SK-N-SH treated with all-trans-retinoic acid at 6 μM for 48 hours (cell line): ENCODE measurements around the gene HADHA.

Experiments used
- ATAC-seq: fragments of 200-7000 bp; cut with Tn5 transposase; 3 replicates; pipeline ENCODE4 v1.9.1; 2020; ENCODE audit warnings: mild to moderate bottlenecking, moderate library complexity
- ARNTL ChIP-seq: fragments of 450-650 bp; formaldehyde crosslinking; IDR thresholded peaks from 2 replicates; pipeline ENCODE4 v1.5.0; 2020; ENCODE audit warnings: low read depth, mild to moderate bottlenecking, moderate library complexity, borderline replicate concordance
- BACH2 ChIP-seq: fragments of 250-450 bp; sonication (Bioruptor Pico); IDR thresholded peaks from 2 replicates; pipeline ENCODE4 v1.9.0; 2021; ENCODE audit warnings: mild to moderate bottlenecking, borderline replicate concordance
- CSDC2 ChIP-seq: fragments of 250-450 bp; sonication (Bioruptor Pico); IDR thresholded peaks from 2 replicates; pipeline ENCODE4 v1.5.0; 2020; ENCODE audit warnings: mild to moderate bottlenecking, moderate library complexity
- CSRNP3 ChIP-seq: fragments of 250-450 bp; sonication (Bioruptor Pico); IDR thresholded peaks from 2 replicates; pipeline ENCODE4 v1.5.1; 2021; ENCODE audit warnings: mild to moderate bottlenecking, moderate library complexity
- ESRRG ChIP-seq: fragments of 250-450 bp; sonication (Bioruptor Pico); IDR thresholded peaks from 2 replicates; pipeline ENCODE4 v1.6.1; 2021; ENCODE audit warnings: mild to moderate bottlenecking
- GLIS3 ChIP-seq: fragments of 250-450 bp; sonication (Bioruptor Pico); IDR thresholded peaks from 2 replicates; pipeline ENCODE4 v1.5.0; 2020; ENCODE audit warnings: mild to moderate bottlenecking, moderate library complexity
- ISL1 ChIP-seq: fragments of 250-450 bp; sonication (Bioruptor Pico); IDR thresholded peaks from 2 replicates; pipeline ENCODE4 v2.1.2; 2022; ENCODE audit warnings: mild to moderate bottlenecking, moderate library complexity
- OSR1 ChIP-seq: fragments of 250-450 bp; sonication (Bioruptor Pico); IDR thresholded peaks from 2 replicates; pipeline ENCODE4 v1.8.0; 2022; ENCODE audit warnings: moderate library complexity, mild to moderate bottlenecking, inconsistent platforms
- POU6F1 ChIP-seq: fragments of 250-450 bp; sonication (Bioruptor Pico); IDR thresholded peaks from 2 replicates; pipeline ENCODE4 v1.8.0; 2021; ENCODE audit warnings: low read depth, mild to moderate bottlenecking, moderate library complexity, borderline replicate concordance
- PPARA ChIP-seq: fragments of 250-450 bp; sonication (Bioruptor Pico); IDR thresholded peaks from 2 replicates; pipeline ENCODE4 v1.5.0; 2020; ENCODE audit warnings: mild to moderate bottlenecking, borderline replicate concordance
- RARB ChIP-seq: fragments of 250-450 bp; sonication (Bioruptor Pico); IDR thresholded peaks from 2 replicates; pipeline ENCODE4 v1.8.0; 2021; ENCODE audit warnings: mild to moderate bottlenecking, moderate library complexity
- SNAI2 ChIP-seq: fragments of 250-450 bp; sonication (Bioruptor Pico); IDR thresholded peaks from 2 replicates; pipeline ENCODE4 v1.5.0; 2020; ENCODE audit warnings: mild to moderate bottlenecking, moderate library complexity
- TCF4 ChIP-seq: fragments of 250-450 bp; sonication (Bioruptor Pico); IDR thresholded peaks from 2 replicates; pipeline ENCODE4 v1.8.0; 2021; ENCODE audit warnings: mild to moderate bottlenecking, moderate library complexity, borderline replicate concordance
- TOX ChIP-seq: fragments of 250-450 bp; sonication (Bioruptor Pico); IDR thresholded peaks from 2 replicates; pipeline ENCODE4 v1.8.0; 2021; ENCODE audit warnings: mild to moderate bottlenecking, moderate library complexity, borderline replicate concordance
- ZC3H10 ChIP-seq: fragments of 250-450 bp; sonication (Bioruptor Pico); IDR thresholded peaks from 2 replicates; pipeline ENCODE4 v1.5.1; 2021; ENCODE audit warnings: mild to moderate bottlenecking, moderate library complexity
- ZFP3 ChIP-seq: fragments of 250-450 bp; sonication (Bioruptor Pico); IDR thresholded peaks from 2 replicates; pipeline ENCODE4 v1.5.0; 2020; ENCODE audit warnings: mild to moderate bottlenecking, moderate library complexity
- ZFP30 ChIP-seq: fragments of 450-650 bp; formaldehyde crosslinking; IDR thresholded peaks from 2 replicates; pipeline ENCODE4 v1.5.0; 2022; ENCODE audit warnings: mild to moderate bottlenecking, moderate library complexity
- ZNF565 ChIP-seq: fragments of 450-650 bp; formaldehyde crosslinking; conservative IDR thresholded peaks from 2 replicates; pipeline ENCODE4 v1.5.0; 2020; ENCODE audit warnings: low read depth, mild to moderate bottlenecking, moderate library complexity
- ZNF70 ChIP-seq: fragments of 450-650 bp; formaldehyde crosslinking; IDR thresholded peaks from 2 replicates; pipeline ENCODE4 v1.5.0; 2020; ENCODE audit warnings: mild to moderate bottlenecking, moderate library complexity
- ZNF8 ChIP-seq: fragments of 450-650 bp; formaldehyde crosslinking; IDR thresholded peaks from 2 replicates; pipeline ENCODE4 v1.5.0; 2020; ENCODE audit warnings: mild to moderate bottlenecking, moderate library complexity
- TF ChIP-seq, protein P1 (sequence below): fragments of 250-450 bp; sonication (Bioruptor Pico); IDR thresholded peaks from 2 replicates; pipeline ENCODE4 v1.5.1; 2020; ENCODE audit warnings: low read depth, mild to moderate bottlenecking, moderate library complexity
- TF ChIP-seq, protein P2 (sequence below): fragments of 250-450 bp; sonication (Bioruptor Pico); IDR thresholded peaks from 2 replicates; pipeline ENCODE4 v1.8.0; 2020; ENCODE audit warnings: mild to moderate bottlenecking, moderate library complexity, borderline replicate concordance

The HADHA gene

DNA sequence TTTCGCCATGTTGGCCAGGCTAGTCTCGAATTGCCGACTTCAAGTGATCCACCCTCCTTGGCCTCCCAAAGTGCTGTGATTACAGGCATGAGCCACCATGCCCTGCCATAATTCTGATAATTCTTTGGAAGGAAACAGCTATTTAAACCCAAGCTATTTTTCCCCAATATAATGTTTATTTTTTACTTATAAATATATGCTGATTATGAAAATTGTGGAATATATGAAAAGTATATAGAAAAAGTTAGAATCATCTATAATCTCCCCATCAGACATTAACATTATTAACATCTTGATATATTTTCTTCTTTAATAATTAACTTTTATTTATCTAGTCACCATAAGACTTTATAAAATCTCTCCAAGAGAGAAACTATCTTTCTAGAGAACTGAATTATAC, 41.5 kb upstream of the HADHA start:
- TF ChIP-seq ISL1: no peak
- no peak for TF ChIP-seq ZNF8 (CRISPR knock-in tag)
- no peak for TF ChIP-seq PPARA (CRISPR knock-in tag)
- TF ChIP-seq BACH2: no peak
- TF ChIP-seq POU6F1 (CRISPR knock-in tag): no peak
- no peak for TF ChIP-seq TOX (CRISPR knock-in tag)
- TF ChIP-seq ARNTL: no peak
- no peak for TF ChIP-seq SNAI2
- no peak for TF ChIP-seq ZFP3 (CRISPR knock-in tag)
- no peak for TF ChIP-seq ZNF70 (CRISPR knock-in tag)
- no peak for TF ChIP-seq CSRNP3 (CRISPR knock-in tag)
- TF ChIP-seq CSDC2 (CRISPR knock-in tag): no peak
- no peak for TF ChIP-seq ZC3H10 (CRISPR knock-in tag)
- TF ChIP-seq, protein P1, sequence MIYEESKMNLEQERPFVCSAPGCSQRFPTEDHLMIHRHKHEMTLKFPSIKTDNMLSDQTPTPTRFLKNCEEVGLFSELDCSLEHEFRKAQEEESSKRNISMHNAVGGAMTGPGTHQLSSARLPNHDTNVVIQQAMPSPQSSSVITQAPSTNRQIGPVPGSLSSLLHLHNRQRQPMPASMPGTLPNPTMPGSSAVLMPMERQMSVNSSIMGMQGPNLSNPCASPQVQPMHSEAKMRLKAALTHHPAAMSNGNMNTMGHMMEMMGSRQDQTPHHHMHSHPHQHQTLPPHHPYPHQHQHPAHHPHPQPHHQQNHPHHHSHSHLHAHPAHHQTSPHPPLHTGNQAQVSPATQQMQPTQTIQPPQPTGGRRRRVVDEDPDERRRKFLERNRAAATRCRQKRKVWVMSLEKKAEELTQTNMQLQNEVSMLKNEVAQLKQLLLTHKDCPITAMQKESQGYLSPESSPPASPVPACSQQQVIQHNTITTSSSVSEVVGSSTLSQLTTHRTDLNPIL: no peak
- no peak for TF ChIP-seq OSR1
- no peak for TF ChIP-seq ZFP30 (CRISPR knock-in tag)
- no peak for TF ChIP-seq ZNF565
- TF ChIP-seq, protein P2, sequence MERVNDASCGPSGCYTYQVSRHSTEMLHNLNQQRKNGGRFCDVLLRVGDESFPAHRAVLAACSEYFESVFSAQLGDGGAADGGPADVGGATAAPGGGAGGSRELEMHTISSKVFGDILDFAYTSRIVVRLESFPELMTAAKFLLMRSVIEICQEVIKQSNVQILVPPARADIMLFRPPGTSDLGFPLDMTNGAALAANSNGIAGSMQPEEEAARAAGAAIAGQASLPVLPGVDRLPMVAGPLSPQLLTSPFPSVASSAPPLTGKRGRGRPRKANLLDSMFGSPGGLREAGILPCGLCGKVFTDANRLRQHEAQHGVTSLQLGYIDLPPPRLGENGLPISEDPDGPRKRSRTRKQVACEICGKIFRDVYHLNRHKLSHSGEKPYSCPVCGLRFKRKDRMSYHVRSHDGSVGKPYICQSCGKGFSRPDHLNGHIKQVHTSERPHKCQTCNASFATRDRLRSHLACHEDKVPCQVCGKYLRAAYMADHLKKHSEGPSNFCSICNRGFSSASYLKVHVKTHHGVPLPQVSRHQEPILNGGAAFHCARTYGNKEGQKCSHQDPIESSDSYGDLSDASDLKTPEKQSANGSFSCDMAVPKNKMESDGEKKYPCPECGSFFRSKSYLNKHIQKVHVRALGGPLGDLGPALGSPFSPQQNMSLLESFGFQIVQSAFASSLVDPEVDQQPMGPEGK (CRISPR knock-in tag): no peak
- no peak for ATAC-seq

GRCh38 chr2:26284132-26284531, 39.7 kb upstream of the HADHA start:
- peak; percentile 73; the same call in 2 of the 3 replicates for ATAC-seq
- TF ChIP-seq ZNF8 (CRISPR knock-in tag) (no peak), OSR1 (no peak)
- TF ChIP-seq, all 23 proteins: peak for 0

DNA sequence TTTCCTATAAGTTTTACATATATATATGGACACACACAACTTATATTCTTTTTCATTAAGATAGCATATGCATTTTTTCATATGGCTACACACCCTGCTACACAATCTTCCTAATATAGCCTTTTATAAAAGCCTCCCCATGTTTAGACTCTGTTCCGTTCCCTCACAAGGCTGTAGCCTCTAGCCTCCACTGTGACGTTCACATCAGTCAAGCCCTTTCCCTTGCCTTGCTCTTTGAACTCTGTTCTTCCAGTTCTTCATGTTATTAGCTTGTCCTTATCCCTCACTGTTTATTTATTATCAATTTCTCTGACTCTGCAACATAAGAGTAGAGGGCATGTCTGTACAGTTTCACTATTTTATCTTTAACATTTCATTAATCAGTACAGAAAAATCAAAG, 39.2 kb upstream of the HADHA start:
- no peak for TF ChIP-seq TCF4 (CRISPR knock-in tag)
- TF ChIP-seq, protein P1: no peak
- no peak for TF ChIP-seq TOX (CRISPR knock-in tag)
- TF ChIP-seq SNAI2: no peak
- no peak for TF ChIP-seq ZNF8 (CRISPR knock-in tag)
- ATAC-seq: no peak

DNA sequence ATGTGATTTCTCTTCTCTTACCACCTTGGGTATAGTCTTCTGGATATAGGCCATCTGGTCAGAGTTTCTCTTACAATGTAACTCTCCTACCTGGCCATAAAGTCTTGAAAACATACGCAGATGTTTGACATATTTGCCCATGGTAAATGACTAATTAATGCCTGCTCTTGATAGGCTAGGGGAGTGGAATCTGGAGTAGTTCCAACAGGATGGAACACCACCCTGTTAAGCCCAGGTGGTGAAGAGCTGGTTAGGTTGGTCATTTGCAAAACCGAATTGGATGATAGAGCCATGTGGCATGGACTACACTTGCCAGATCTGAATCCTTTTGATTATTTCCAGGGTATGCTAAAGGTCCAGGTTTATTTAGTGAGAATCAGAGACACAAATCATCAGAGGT, 36.8 kb upstream of the HADHA start:
- no peak for ATAC-seq
- TF ChIP-seq TOX (CRISPR knock-in tag) (no peak), ZNF8 (CRISPR knock-in tag) (no peak), ZFP3 (CRISPR knock-in tag) (no peak)
- TF ChIP-seq, all 23 proteins: peak for 0

DNA sequence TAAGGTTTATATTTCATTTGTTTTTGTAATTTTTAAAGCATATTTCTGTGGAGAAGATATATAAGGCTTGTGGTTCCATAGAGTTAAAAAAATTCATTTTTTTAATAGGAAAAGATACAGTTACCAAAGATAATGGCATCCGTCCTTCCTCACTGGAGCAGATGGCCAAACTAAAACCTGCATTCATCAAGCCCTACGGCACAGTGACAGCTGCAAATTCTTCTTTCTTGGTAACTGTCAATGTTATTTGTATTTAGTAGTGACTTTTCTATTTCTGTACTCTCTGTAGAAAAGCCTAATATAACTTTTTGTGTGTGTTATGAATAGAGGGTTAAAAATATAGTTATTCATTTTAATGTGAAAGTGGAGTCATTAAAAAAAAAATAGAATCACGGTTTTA, 35.5 kb upstream of the HADHA start:
- no peak for ATAC-seq
- TF ChIP-seq ZFP3 (CRISPR knock-in tag) (no peak), GLIS3 (no peak), ZNF8 (CRISPR knock-in tag) (no peak), TCF4 (CRISPR knock-in tag) (no peak), ZC3H10 (CRISPR knock-in tag) (no peak), ZNF70 (CRISPR knock-in tag) (no peak), SNAI2 (no peak), RARB (CRISPR knock-in tag) (no peak), ESRRG (CRISPR knock-in tag) (no peak), ZNF565 (no peak), OSR1 (no peak), CSRNP3 (CRISPR knock-in tag) (no peak), ZFP30 (CRISPR knock-in tag) (no peak), CSDC2 (CRISPR knock-in tag) (no peak), POU6F1 (CRISPR knock-in tag) (no peak), ARNTL (no peak)
- TF ChIP-seq, protein P1: no peak
